Astrocyte (in vitro differentiated cells and primary cell): ENCODE measurements around the gene HEATR1. TPM values are rescaled to one million over a fixed set of nuclear protein-coding genes. Genes with fewer than 3 reads are reported as not detected.

Experiments used
- DNase-seq: peaks from one replicate; pipeline ENCODE4 v3.0.0-alpha.2; 2010; ENCODE audit warnings: low read depth
- FAIRE-seq: peaks from 2 replicates; lab custom pipeline; 2011; peaks lifted over from hg19 to GRCh38; lab: Jason Lieb, UNC
- H2AFZ ChIP-seq: 2 replicates; pipeline ENCODE4 v1.6.0; 2012; ENCODE audit warnings: low read depth, low read length, inconsistent platforms
- H3K27ac ChIP-seq: 2 replicates; pipeline ENCODE4 v1.5.1; 2011; ENCODE audit warnings: low read depth, low read length, inconsistent platforms
- H3K27me3 ChIP-seq: 2 replicates; pipeline ENCODE4 v1.6.0; 2011; ENCODE audit warnings: low read length, inconsistent platforms; ENCODE audit not compliant: insufficient read depth
- H3K36me3 ChIP-seq: 2 replicates; pipeline ENCODE4 v1.5.1; 2011; ENCODE audit warnings: low read length, inconsistent platforms; ENCODE audit not compliant: insufficient read depth
- H3K4me1 ChIP-seq: 2 replicates; pipeline ENCODE4 v1.5.1; 2011; ENCODE audit warnings: low read length, inconsistent platforms; ENCODE audit not compliant: insufficient read depth
- H3K4me2 ChIP-seq: 2 replicates; pipeline ENCODE4 v1.6.0; 2012; ENCODE audit warnings: low read length, inconsistent platforms
- H3K4me3 ChIP-seq: 2 replicates; pipeline ENCODE4 v1.5.1; 2011; ENCODE audit warnings: low read depth, mild to moderate bottlenecking, low read length, inconsistent platforms; ENCODE audit not compliant: insufficient read depth
- H3K79me2 ChIP-seq: 2 replicates; pipeline ENCODE4 v1.6.0; 2012; ENCODE audit warnings: mild to moderate bottlenecking, low read length, inconsistent platforms; ENCODE audit not compliant: insufficient read depth
- H3K9ac ChIP-seq: 2 replicates; pipeline ENCODE4 v1.6.0; 2012; ENCODE audit warnings: mild to moderate bottlenecking, low read length, inconsistent platforms
- H3K9me3 ChIP-seq: 2 replicates; pipeline ENCODE4 v1.5.1; 2012; ENCODE audit warnings: low read depth, mild to moderate bottlenecking, low read length, inconsistent platforms; ENCODE audit not compliant: insufficient read depth
- H4K20me1 ChIP-seq: 2 replicates; pipeline ENCODE4 v1.6.0; 2012; ENCODE audit warnings: low read length, inconsistent platforms; ENCODE audit not compliant: insufficient read depth
- H3K27ac Mint-ChIP-seq: one replicate; pipeline ENCODE4 v1.8.0; 2021; ENCODE audit warnings: mild to moderate bottlenecking, mixed read lengths; ENCODE audit not compliant: unreplicated experiment
- H3K27me3 Mint-ChIP-seq: one replicate; pipeline ENCODE4 v1.8.0; 2021; ENCODE audit warnings: low read depth, mixed read lengths; ENCODE audit not compliant: unreplicated experiment
- H3K36me3 Mint-ChIP-seq: one replicate; pipeline ENCODE4 v1.8.0; 2021; ENCODE audit warnings: low read depth, mixed read lengths; ENCODE audit not compliant: unreplicated experiment
- H3K4me1 Mint-ChIP-seq: one replicate; pipeline ENCODE4 v1.8.0; 2021; ENCODE audit warnings: low read depth, mixed read lengths; ENCODE audit not compliant: unreplicated experiment
- H3K4me3 Mint-ChIP-seq: one replicate; pipeline ENCODE4 v1.8.0; 2021; ENCODE audit warnings: mild to moderate bottlenecking, moderate library complexity, mixed read lengths; ENCODE audit not compliant: unreplicated experiment
- H3K9me3 Mint-ChIP-seq: one replicate; pipeline ENCODE4 v1.8.0; 2021; ENCODE audit warnings: mild to moderate bottlenecking, mixed read lengths; ENCODE audit not compliant: unreplicated experiment
- EZH2 ChIP-seq: IDR thresholded peaks from 2 replicates; pipeline ENCODE4 v1.6.1; 2012; ENCODE audit warnings: mild to moderate bottlenecking, low read length, inconsistent platforms; ENCODE audit not compliant: insufficient read depth
- total RNA-seq: library from RNA; stranded (reverse); gene quantifications from 2 replicates; pipeline ENCODE4 v1.2.1, GENCODE V29; 2021
- TF ChIP-seq, protein P1 (sequence below): IDR thresholded peaks from 2 replicates; pipeline ENCODE4 v1.5.1; 2011; ENCODE audit warnings: low read depth, mild to moderate bottlenecking, inconsistent platforms, low read length, moderate library complexity; ENCODE audit not compliant: insufficient read depth

The HEATR1 gene
- total RNA-seq, 1 donor from 2014 or later, result 43.3 TPM

DNA sequence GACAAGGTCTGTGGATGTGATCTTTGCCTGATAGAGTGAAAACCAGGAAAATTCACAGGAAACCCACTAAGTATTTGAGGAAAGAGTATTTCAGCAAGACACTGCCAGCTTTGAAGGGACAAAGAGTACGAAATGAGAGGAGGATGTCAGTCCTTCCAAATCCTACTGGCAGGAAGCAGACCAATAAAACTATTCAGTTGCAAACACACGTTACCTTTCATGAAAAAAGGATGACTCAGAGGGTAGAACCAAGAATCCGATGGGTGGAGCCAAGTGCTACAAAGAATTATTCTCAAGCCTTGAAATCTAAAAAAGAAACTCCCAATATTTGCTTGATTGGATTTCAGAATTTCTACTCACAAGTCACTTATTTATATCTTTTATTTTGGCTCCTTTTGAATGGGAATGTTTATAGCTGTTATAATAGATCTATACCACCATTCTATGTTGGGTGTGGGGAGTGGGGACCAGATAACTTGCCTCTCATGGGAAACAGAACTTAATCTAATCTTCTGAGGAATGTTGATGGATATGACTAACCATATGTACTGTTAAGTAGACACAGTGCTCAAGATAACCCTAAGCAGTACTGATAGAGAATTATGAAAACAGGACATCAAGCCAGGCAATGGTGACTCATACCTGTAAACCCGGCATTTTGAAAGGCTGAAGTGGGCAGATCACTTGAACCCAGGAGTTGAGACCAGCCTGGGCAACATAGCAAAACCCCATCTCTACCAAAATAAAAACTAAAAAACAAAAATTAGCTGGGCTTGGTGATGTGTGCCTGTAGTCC is 19.3 kb upstream of the HEATR1 start:
- no peaks in the 10 kb centered on the region for H3K27me3 ChIP-seq
- no peak overlapping the region for H3K4me3 ChIP-seq
- no peak overlapping the region for H3K9ac ChIP-seq
- peaks cover 19% of the 10 kb centered on the region for H3K9me3 Mint-ChIP-seq
- TF ChIP-seq EZH2, result no peak
- TF ChIP-seq, protein P1, sequence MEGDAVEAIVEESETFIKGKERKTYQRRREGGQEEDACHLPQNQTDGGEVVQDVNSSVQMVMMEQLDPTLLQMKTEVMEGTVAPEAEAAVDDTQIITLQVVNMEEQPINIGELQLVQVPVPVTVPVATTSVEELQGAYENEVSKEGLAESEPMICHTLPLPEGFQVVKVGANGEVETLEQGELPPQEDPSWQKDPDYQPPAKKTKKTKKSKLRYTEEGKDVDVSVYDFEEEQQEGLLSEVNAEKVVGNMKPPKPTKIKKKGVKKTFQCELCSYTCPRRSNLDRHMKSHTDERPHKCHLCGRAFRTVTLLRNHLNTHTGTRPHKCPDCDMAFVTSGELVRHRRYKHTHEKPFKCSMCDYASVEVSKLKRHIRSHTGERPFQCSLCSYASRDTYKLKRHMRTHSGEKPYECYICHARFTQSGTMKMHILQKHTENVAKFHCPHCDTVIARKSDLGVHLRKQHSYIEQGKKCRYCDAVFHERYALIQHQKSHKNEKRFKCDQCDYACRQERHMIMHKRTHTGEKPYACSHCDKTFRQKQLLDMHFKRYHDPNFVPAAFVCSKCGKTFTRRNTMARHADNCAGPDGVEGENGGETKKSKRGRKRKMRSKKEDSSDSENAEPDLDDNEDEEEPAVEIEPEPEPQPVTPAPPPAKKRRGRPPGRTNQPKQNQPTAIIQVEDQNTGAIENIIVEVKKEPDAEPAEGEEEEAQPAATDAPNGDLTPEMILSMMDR, result no peak
- no peaks in the 10 kb centered on the region for H3K36me3 ChIP-seq
- DNase-seq (no peak), FAIRE-seq (no peak)
- H3K27ac ChIP-seq, result no peak overlapping the region
- no peaks in the 10 kb centered on the region for H3K4me1 Mint-ChIP-seq
- no peak overlapping the region for H2AFZ ChIP-seq
- no peaks in the 10 kb centered on the region for H4K20me1 ChIP-seq
- H3K36me3 Mint-ChIP-seq, result no peaks in the 10 kb centered on the region
- H3K9me3 ChIP-seq, result peaks cover 10% of the 10 kb centered on the region
- H3K27ac Mint-ChIP-seq, result no peak overlapping the region
- no peaks in the 10 kb centered on the region for H3K4me1 ChIP-seq
- no peak overlapping the region for H3K4me3 Mint-ChIP-seq
- H3K27me3 Mint-ChIP-seq, result no peaks in the 10 kb centered on the region
- no peaks in the 10 kb centered on the region for H3K79me2 ChIP-seq
- H3K4me2 ChIP-seq, result no peak overlapping the region

DNA sequence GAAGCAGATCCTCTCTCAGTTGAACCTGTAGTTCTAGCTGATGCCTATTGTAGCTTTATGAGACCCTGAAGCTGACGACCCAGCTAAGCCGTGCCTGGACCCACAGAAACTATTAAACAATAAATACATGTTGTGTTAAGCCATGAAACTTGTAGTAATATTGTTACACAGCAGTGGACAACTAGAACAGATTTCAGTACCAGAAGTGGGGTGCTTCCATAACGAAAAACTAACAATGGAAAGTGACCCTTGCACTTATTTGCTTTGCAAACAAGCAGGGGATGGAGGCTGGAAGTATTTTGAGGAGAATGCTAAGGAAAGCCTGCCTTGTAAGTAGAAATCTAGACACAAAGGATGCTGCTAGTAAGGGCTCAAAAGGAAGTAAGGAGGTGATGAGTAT is 18.1 kb upstream of the HEATR1 start:
- H3K9me3 ChIP-seq, result peaks cover 10% of the 10 kb centered on the region
- no peaks in the 10 kb centered on the region for H3K36me3 ChIP-seq
- Mint-ChIP-seq H3K36me3 (no peaks in the 10 kb centered on the region), H3K4me3 (no peak overlapping the region), H3K27me3 (no peaks in the 10 kb centered on the region), H3K4me1 (no peaks in the 10 kb centered on the region), H3K27ac (no peak overlapping the region), H3K9me3 (peaks cover 19% of the 10 kb centered on the region)
- H3K4me2 ChIP-seq, result no peak overlapping the region
- H3K4me1 ChIP-seq, result no peaks in the 10 kb centered on the region
- H3K4me3 ChIP-seq, result no peak overlapping the region
- DNase-seq (no peak), FAIRE-seq (no peak)
- H3K79me2 ChIP-seq, result no peaks in the 10 kb centered on the region
- no peak overlapping the region for H3K9ac ChIP-seq
- H3K27me3 ChIP-seq, result no peaks in the 10 kb centered on the region
- TF ChIP-seq, protein P1, result no peak
- no peak for TF ChIP-seq EZH2
- H3K27ac ChIP-seq, result no peak overlapping the region
- no peak overlapping the region for H2AFZ ChIP-seq
- H4K20me1 ChIP-seq, result no peaks in the 10 kb centered on the region

DNA sequence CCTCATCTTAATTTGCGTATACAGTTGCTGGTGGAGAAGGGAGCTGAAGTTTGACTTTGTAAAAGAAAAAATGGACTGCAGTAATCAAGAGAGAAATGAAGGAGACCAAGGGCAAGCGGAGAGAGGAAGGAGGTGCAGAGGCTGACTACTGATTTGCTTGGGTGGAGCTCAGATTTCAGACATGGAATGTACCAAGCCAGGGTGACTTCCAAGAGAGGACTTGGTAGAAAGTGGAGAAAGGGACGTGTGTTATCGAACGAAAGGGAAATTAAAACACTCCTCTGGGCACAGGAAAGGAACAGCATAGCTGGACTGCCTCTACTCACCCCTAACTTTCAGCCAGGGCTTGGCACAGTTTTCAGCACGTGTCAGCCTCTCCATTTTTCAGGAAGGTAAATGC is 15.1 kb upstream of the HEATR1 start:
- Mint-ChIP-seq H3K27ac (no peak overlapping the region), H3K4me1 (no peaks in the 10 kb centered on the region), H3K4me3 (no peak overlapping the region), H3K9me3 (peaks cover 16% of the 10 kb centered on the region), H3K27me3 (no peaks in the 10 kb centered on the region), H3K36me3 (no peaks in the 10 kb centered on the region)
- TF ChIP-seq EZH2, result no peak
- TF ChIP-seq, protein P1, result no peak
- Histone ChIP-seq H3K4me3 (no peak overlapping the region), H4K20me1 (no peaks in the 10 kb centered on the region), H3K9ac (no peak overlapping the region), H3K79me2 (no peaks in the 10 kb centered on the region), H3K27ac (no peak overlapping the region), H3K4me2 (no peak overlapping the region), H3K36me3 (no peaks in the 10 kb centered on the region), H3K27me3 (no peaks in the 10 kb centered on the region), H2AFZ (no peak overlapping the region), H3K4me1 (no peaks in the 10 kb centered on the region), H3K9me3 (peaks cover 10% of the 10 kb centered on the region)
- no peak for DNase-seq
- FAIRE-seq, result no peak
